DMS153 treated with DMSO at 0.1 percent for 48 hours (cell line): ENCODE results near the gene TAAR1.
"Not testable (repeated sequence)": the region's sequence is repeated elsewhere in the genome, so short reads cannot be mapped to it uniquely, and the experiment has no call there.

Experiments used
- DNase-seq: peaks from one replicate; lab custom pipeline; 2025; ENCODE audit not compliant: unreplicated experiment; lab: John Stamatoyannopoulos, UW

Gene TAAR1

DNA sequence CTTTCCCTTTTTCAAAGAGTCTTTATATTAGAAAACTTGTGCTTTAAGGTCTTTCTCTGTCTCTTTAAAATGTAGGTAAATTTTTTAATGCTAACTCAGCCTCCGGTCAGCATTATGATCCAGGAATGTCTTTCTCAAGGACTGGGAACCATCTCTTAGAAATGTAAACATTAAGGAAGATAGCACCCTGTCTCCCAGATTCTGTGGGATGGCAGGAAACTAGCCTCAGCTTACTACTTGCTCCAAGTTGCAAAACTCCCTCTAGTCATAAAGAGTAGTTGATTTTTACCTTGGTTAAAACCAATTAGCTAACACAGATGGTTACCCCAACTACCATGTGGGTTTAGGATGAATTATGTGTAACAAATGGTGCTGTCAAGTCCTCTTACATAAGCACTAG, 4.7 kb upstream of the TAAR1 start:
- no peak for DNase-seq

DNA sequence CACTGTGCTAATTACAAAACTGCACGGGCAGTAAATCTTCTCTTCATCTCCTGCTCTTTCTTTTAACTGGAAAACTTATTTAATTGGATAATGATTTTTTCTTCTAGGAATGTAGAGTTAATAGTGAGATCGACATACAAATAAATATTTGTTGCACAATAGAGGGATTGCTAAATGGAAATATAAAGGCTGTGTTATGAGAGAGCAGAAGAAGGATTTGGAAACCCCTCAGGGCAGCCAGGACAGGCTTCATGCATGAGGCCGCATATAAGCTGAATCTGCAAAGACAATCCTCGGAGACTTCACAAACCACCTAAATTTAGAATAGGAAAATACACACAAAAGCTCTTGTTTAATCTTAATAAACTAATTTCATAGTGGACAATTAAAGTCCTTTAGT, 2.9 kb upstream of the TAAR1 start:
- no peak for DNase-seq

DNA sequence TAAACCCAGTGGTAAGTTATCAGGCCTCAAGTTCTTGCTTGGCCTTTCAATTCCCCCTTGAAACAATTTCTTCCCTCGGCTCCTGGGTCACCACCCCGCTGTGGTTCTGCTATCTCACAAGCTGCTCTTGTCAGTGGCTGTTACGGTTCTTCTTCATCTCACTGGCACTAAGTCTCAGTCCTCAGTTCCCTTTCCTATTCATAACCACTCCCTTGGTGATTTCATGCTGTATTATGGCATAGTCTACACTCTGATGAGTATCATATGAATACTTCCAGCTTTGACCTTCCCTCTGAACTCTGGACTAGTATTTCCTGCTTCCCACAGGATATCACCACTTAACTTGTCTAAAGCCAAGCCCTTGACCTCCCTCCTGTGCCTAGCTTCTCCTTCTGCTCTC, 7.9 kb downstream of the TAAR1 start:
- no peak for DNase-seq

DNA sequence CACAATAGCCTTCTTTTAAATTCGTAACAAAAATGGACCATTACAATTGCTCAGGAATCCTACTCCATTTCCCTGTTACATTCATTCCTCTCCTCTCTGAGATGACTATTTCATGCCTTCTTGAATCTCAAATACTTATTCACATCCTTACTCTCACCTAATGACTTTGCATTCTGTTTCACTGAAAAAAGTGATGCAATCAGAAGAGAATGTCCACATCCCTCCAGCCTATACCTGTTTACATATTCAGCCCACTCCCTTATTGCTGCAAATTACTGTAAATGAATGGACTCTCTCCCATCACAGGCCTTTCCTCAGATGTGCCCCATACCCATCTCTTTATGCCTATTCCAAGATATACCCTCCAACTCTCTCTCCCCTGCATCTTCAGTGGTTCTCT, 8.6 kb downstream of the TAAR1 start:
- no peak for DNase-seq

DNA sequence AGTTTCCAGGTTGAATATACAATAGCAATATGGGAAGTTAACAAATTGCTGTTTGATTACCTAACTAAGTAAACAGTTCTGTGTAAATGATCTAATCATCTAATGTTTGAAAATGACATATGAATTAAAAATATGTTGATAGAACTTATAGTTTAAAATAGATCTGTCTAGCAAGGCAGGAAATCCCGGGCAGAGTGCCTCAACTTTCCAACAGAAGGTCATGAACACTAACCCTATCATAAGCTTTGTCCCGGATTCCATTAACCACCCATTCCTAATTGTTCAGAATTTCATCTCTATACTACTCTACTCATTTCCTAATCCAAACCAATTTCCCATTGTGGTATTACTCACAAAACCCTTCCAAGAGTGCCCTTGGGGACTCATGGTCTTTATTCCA, 10.2 kb downstream of the TAAR1 start:
- no peak for DNase-seq

DNA sequence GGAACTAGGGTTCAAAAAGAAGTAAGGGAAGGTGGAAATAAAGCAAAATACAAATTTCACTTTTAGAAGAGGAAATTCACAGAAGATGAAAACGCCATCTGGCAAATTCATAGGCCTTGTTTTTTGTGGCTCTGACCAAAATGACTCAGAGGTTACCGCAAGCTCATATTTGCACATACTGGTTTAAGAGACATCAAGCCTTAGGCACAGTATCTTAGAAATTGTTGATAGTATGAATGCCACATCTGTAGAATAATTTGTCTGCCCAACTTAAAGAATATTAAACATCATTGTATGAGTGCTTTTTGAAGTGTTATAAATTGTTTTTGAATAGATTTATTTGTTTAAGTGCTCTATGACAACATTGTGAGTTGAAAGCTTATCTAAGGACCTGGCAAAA, 10.6 kb downstream of the TAAR1 start:
- DNase-seq, result no peak

DNA sequence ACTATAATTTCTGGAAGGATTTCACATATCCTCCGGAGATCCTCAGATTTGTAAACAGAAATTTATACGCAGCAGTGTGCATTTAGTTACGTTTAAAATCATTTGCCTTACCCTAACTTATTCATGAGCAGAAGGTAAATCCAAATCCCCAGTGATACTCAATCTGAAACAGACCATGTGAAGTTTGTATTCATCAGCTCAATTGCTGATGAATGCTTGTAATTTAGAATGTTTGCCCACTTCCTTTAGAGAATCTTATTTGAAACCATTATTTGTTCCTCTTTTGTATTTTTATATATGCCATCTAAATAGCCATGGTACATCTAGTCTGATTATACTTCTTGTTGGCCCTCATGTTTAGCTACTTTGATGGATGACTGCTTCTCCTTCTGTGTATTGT, 15.4 kb downstream of the TAAR1 start:
- DNase-seq, result no peak

DNA sequence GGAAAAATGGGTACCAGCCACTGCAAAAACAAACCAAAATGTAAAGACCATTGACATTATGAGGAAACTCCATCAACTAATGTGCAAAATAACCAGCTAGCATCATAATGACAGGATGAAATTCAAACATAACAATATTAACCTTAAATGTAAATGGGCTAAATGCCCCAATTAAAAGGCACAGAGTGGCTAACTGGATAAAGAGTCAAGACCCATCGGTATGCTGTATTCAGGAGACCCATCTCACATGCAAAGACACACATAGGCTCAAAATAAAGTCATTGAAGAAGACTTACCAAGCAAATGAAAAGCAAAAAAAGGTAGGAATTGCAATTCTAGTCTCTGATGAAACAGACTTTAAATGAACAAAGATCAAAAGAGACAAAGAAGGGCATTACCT, 21.8 kb downstream of the TAAR1 start:
- not testable (repeated sequence) for DNase-seq

DNA sequence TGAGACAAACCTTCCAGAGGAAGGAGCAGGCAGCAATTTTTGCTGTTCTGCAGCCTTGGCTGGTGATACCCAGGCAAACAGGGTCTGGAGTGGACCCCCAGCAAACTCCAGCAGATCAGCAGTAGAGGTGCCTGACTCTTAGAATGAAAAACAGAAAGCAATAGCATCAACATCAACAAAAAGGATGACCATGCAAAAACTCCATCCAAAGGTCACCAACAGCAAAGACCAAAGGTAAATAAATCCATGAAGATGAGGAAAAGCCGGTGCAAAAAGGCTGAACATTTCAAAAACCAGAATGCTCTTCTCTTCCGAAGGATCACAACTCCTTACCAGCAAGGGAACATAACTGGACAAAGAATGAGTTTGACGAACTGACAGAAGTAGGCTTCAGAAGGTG, 23.1 kb downstream of the TAAR1 start:
- DNase-seq, result not testable (repeated sequence)

DNA sequence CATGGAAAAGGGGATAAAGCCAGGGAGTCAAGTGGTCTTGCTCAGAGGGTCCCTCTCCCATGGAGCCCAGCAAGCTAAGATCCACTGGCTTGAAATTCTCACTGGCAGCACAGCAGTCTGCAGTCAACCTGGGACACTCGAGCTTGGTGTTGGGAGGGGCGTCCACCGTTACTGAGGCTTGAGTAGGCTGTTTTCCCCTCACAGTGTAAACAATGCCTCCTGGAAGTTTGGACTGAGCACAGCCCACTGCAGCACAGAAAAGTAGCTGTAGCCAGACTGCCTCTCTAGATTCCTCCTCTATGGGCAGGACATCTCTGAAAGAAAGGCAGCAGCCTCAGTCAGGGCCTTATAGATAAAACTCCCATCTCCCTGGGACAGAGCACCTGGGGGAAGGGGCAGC, 23.7 kb downstream of the TAAR1 start:
- not testable (repeated sequence) for DNase-seq

DNA sequence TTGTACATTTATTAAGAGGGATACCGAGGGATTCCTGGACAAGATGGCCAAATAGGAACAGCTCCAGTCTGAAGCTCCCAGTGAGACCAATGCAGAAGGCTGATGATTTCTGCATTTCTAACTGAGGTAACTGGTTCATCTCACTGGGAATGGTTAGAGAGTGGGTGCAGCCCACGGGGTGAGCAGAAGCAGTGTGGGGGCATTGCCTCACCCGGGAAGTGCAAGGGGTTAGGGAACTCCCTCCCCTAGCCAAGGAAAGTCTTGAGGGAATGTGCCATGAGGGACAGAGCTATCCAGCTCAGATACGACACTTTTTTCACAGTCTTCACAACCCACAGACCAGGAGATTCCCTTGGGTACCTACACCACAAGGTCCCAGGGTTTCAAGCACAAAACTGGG, 24.2 kb downstream of the TAAR1 start:
- no peak for DNase-seq

DNA sequence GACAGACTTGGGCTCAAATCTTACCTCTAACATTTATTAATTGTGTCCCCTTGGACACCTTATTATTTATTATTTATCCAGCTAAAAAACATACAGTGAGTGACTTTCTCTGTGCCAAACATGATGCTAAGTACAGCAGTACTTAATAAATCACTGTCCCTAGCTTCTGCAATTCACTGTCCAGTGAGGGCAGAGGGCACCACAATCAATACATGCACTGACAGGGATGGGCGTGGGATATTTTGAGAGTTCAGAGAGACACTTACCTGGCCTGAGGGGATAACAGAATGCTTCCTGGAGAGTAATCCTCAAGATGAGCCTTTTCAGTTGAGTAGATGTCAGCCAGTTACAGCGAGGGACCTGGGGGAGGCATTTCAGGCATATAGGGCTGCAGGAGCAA, 25.6 kb downstream of the TAAR1 start:
- no peak for DNase-seq

DNA sequence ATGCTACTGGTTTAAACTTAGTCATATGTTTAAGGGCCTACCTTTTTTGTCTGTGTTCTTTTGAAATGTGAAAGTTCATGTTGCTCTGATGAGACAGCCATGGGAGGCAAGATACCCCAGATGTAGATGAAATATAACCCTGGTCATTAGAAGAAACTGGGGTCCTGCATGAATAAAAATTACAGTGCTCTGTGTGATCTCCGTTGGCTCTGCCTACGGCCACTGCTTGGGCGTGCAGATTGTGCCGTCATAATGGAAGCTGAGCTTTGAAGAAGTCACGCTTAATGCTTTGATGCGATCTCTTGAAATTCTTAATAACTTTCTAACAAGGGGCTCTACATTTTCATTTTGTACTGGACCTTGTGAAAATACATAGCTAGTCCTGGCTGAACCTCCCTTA, 34.8 kb downstream of the TAAR1 start, which contains the start of gene TAAR2:
Gene TAAR2, minus strand, starts transcription at position 101 of the 400 bp plus-strand sequence. Its CDS starts 0 bp downstream, at position 101.
- no peak for DNase-seq

DNA sequence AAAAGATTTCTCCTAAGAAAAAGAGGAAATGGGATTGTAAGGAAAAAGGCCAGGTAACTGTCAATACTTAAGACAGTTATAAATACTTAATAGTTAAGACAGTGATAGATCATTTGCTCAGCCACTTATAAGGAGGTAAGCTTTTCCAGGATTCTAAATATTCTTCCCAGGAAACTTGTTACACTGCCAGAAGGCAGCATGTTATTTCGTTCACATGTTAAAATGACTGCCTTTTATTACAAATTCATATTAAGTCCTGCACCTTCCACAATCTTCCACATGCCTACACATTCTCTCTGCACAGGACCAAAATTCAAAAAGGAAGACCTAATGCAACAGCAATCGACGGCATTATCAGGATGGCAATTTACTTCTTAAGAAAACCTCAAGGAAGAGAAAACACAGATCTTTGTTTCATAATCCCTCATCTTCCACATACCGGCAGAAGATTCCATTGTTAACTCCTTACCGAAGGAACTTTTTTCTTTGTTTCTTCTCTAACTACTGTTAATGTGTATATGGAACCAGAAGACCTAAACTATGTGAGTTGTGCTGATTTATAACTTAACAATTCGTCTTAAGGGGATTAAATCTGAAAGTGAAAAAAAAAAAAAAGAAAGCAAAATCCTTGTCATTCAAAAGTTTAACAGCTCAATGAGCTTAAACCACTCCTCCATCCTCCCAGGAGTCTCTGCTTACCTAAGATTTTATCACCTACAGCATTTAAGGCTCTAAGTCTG, 35.7 kb downstream of the TAAR1 start:
- no peak for DNase-seq

DNA sequence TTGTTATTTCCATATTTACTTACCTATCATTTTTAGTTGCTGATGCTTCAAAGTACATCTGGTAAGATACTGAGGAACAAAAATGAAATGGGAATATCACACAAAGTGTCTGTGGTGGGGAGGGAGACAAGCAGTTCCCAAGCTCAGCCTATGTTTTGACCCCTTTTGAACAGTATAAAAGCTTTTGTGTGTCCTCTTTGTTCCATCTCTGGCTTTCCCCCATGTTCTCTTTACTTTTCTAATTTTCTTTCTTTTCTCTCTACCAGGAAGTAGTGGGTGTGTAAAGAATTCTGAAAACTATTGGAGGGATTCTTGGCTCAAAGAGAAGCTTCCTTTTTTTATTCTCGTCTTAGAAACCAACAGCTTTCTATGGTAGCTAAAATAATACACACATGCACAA, 42.3 kb downstream of the TAAR1 start:
- no peak for DNase-seq

DNA sequence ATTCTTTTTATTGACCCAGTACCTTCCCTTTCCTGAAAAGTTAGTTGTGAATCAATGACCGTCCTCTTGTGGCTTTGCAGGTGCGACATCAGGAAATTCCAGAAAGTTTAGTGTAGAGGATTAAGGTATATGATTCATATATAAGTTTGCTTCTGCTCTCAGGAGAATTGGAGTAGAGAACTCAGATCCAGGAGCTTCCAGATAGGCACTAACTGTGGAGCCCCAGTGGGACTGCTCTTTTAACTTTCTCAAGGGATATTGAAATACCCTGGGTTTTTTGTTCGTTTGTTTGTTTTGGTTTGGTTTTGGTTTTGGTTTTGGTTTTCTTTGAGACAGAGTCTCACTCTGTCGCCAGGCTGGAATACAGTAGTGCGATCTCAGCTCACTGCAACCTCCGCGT, 44.4 kb downstream of the TAAR1 start:
- DNase-seq, result no peak

DNA sequence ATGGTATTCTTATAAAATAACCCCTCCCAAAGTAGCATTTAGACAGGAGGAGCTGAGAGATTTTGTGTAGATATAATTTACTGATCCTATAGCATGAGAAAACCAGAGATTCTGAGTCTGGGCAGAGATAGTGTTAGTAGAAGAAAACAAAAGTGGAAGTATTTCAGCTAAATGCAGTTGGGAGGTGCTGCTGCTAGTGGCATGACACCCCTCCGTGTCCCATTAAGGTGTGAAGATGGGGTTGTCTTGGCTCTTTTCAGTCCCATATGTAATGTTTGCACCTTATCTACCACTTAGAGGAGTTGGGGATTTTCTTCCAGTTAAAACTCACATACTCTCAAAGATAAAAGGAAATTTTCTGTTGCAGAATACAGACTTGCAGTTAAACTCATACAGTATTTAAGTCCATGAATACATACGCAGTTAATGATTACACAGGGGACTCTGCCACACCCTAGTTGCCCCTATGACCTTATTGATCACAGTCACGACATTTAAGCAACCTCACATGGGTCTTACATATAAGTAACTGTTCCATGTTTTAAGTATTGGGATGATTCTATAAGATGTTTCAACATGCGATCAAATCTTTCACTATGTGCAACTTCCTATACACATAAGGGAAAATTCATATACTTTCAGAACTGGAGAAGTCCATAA, 46.4 kb downstream of the TAAR1 start:
- no peak for DNase-seq

DNA sequence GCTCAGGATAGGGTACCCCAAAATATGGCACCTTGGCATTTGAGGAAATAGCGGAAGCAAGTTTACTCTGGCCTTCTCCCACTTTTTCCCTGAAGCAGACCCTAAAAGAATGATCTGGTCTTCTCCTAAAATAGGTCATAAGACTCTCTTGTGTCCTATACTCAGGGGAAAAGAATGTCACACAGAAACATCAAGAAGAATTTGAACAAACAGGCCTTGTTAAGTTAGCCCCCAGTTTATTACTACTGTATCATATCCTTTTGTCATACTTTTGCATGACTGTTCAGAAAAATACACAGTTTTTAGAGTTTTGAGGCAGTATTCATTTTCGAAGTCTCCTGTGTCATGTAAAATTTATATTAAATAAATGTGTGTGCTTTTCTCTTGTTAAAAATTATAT, 47.4 kb downstream of the TAAR1 start:
- no peak for DNase-seq

DNA sequence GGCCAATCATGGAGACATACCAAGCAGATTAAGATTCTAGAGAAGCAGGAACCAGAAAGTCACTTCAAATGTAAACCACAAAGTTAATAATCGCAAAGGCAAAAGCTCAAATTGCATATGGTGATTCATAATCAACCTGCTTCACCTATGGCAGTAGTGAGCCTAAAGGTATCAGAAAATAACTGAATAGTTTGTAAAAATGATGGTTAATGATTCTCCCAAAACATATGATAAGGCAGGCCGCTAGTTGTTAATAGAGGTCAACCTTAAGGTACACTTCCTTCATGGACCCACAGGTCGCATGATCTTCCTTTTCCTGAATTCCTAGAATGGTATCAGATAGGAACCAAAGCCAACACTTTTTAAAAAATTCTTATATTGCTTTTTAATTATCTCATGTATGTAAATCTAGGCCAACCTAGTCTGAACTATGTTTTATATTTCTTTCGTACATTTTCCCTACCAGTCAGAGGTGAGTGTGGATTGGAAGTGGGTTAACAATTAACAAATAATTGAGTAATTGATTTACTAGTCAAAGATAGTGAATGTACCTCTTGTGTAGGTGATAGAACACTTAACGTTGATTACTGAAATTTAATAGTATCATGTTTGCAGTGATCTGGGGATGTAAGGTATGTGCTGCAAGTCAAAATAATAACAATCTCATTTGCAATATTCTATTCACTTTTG, 51.3 kb downstream of the TAAR1 start:
- no peak for DNase-seq

DNA sequence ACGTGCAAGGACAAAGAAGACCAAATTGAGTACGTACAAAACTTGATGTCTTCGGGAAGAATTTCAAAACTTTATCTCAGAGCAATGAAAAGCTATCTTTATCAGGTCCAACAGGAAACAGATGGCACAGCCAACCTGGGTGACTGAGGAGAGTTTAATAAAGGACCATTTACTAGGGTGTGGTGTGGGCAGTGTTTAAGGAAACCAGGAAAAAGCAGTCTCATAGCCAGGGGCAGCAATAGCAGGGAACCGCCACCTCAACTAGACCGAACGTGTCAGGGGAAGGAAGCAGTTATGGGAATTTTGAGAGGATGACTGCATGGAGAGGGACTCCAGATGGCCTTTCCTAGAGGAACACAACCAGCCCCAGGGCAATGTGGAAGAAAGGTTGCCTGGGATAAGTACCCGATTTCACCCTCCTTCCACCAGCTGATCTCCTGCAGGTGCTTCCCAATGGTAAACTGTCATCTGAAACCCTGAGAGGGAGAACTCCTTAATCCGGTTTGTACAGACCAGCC, 54.3 kb downstream of the TAAR1 start:
- DNase-seq, result no peak

DNA sequence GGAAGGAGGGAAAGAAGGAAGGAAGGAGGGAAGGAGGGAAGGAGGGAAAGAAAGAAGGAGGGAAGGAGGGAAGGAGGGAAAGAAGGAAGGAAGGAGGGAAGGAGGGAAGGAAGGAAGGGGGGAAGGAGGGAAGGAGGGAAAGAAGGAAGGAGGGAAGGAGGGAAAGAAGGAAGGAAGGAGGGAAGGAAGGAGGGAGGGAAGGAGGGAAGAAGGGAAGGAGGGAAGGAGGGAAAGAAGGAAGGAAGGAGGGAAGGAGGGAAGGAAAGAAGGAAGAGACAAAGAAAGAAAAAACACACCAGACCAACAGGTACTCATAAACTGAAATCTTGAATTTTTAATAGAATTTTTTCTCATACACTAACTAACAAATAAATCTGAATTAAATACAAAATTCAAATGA, 58.1 kb downstream of the TAAR1 start:
- not testable (repeated sequence) for DNase-seq

DNA sequence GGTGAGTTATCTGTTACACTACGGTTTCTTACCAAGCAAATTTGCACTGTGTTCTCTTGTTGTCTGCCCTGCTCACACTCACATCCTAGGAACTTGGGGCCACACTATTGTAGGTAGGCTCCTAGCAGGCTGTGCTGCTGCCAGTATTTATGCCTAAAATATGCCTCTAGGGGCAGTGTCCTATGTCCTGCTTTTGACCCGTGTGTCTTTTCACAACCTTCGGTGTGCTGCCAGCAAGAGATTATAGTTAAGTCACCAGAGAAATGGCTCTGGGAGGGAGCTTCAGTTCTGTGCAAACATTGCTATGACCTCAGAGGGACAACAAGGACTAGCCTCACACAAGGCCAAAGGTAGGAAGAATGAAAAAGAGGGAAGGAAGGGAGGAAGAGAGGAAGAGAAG, 60.5 kb downstream of the TAAR1 start:
- DNase-seq, result peak; percentile 9
